Measurements from ENCODE around the gene P2RX7. TPM values are rescaled to one million over a fixed set of nuclear protein-coding genes. Genes with fewer than 3 reads are reported as not detected.

P2RX7 gene
- polyA plus RNA-seq, 1 donor = 1.0 TPM

- DNase-seq (ENCODE audit: low read depth) = peak; percentile 43
These were observed 22.3 kb upstream of the P2RX7 start for GRCh38 chr12:121110211-121110940.

- DNase-seq (ENCODE audit: low read depth) = no peak
These were observed 21.0 kb upstream of the P2RX7 start for GRCh38 chr12:121111684-121112083.

- no peak for DNase-seq (ENCODE audit: low read depth)
These were observed 20.2 kb upstream of the P2RX7 start for GRCh38 chr12:121112496-121112895.

GRCh38 chr12:121113057-121113456, 19.6 kb upstream of the P2RX7 start:
- no peak for DNase-seq (ENCODE audit: low read depth)

GRCh38 chr12:121114019-121114639, 18.5 kb upstream of the P2RX7 start:
- no peak for DNase-seq (ENCODE audit: low read depth)

- DNase-seq (ENCODE audit: low read depth) = no peak
These were observed 17.9 kb upstream of the P2RX7 start for GRCh38 chr12:121114806-121115205.

GRCh38 chr12:121115530-121115929, 17.1 kb upstream of the P2RX7 start:
- DNase-seq (ENCODE audit: low read depth) = no peak

- DNase-seq (ENCODE audit: low read depth) = no peak
These were observed 16.1 kb upstream of the P2RX7 start for GRCh38 chr12:121116318-121117225.

- no peak for DNase-seq (ENCODE audit: low read depth)
These were observed 15.4 kb upstream of the P2RX7 start for GRCh38 chr12:121117226-121117777.

GRCh38 chr12:121120323-121120722, 12.4 kb upstream of the P2RX7 start:
- no peak for DNase-seq (ENCODE audit: low read depth)

GRCh38 chr12:121120989-121121755, 11.5 kb upstream of the P2RX7 start:
- DNase-seq (ENCODE audit: low read depth) = no peak

- no peak for DNase-seq (ENCODE audit: low read depth)
These were observed 10.9 kb upstream of the P2RX7 start for GRCh38 chr12:121121805-121122204.

GRCh38 chr12:121123488-121123887, 9.2 kb upstream of the P2RX7 start:
- DNase-seq (ENCODE audit: low read depth) = no peak

- no peak for DNase-seq (ENCODE audit: low read depth)
These were observed 8.1 kb upstream of the P2RX7 start for GRCh38 chr12:121124402-121125109.

- no peak for DNase-seq (ENCODE audit: low read depth)
These were observed 5.2 kb upstream of the P2RX7 start for GRCh38 chr12:121127501-121127900.

- peak; percentile 29 for DNase-seq (ENCODE audit: low read depth)
These were observed 3.5 kb upstream of the P2RX7 start for GRCh38 chr12:121128908-121129810.

GRCh38 chr12:121129811-121130147, 2.9 kb upstream of the P2RX7 start:
- DNase-seq (ENCODE audit: low read depth) = no peak

- DNase-seq (ENCODE audit: low read depth) = no peak
These were observed 1.8 kb upstream of the P2RX7 start for GRCh38 chr12:121130866-121131373.

GRCh38 chr12:121131941-121132341, 735 bp upstream of the P2RX7 start:
- no peak for DNase-seq (ENCODE audit: low read depth)

- no peak for DNase-seq (ENCODE audit: low read depth)
These were observed 1.2 kb downstream of the P2RX7 start for GRCh38 chr12:121133838-121134237.
